ENCODE measurements around the gene ONECUT2. TPM values are rescaled to one million over a fixed set of nuclear protein-coding genes. Genes with fewer than 3 reads are reported as not detected.
"Not testable (repeated sequence)": the region's sequence is repeated elsewhere in the genome, so short reads cannot be mapped to it uniquely, and the experiment has no call there.

ONECUT2 gene
- total RNA-seq: under 0.01 TPM in 1 of 2 replicates, not detected in the other

- peak; percentile 93 to 94 for DNase-seq (ENCODE audit: low read depth in 2 of 2)
Observed at GRCh38 chr18:57434536-57435494, at the start of gene ONECUT2. ONECUT2 (plus strand) TSS chr18:57435374; CDS start chr18:57435717, 343 bp downstream.

- DNase-seq (ENCODE audit: low read depth in 2 of 2): no peak
Observed at GRCh38 chr18:57389271-57389670, 45.9 kb upstream of the ONECUT2 start.

- DNase-seq (ENCODE audit: low read depth in 2 of 2): no peak
Observed at GRCh38 chr18:57390044-57390443, 45.1 kb upstream of the ONECUT2 start.

- not testable (repeated sequence) for DNase-seq (ENCODE audit: low read depth in 2 of 2)
Observed at GRCh38 chr18:57394749-57395148, 40.4 kb upstream of the ONECUT2 start.

GRCh38 chr18:57396831-57397230, 38.3 kb upstream of the ONECUT2 start:
- DNase-seq (ENCODE audit: low read depth in 2 of 2): not testable (repeated sequence)

- DNase-seq (ENCODE audit: low read depth in 2 of 2): no peak
Observed at GRCh38 chr18:57397440-57398132, 37.6 kb upstream of the ONECUT2 start.

- DNase-seq (ENCODE audit: low read depth in 2 of 2): no peak
Observed at GRCh38 chr18:57404345-57404744, 30.8 kb upstream of the ONECUT2 start.

- no peak for DNase-seq (ENCODE audit: low read depth in 2 of 2)
Observed at GRCh38 chr18:57409650-57410049, 25.5 kb upstream of the ONECUT2 start.

- no peak for DNase-seq (ENCODE audit: low read depth in 2 of 2)
Observed at GRCh38 chr18:57410749-57411148, 24.4 kb upstream of the ONECUT2 start.

GRCh38 chr18:57416542-57416941, 18.6 kb upstream of the ONECUT2 start:
- DNase-seq (ENCODE audit: low read depth in 2 of 2): no peak

- DNase-seq (ENCODE audit: low read depth in 2 of 2): no peak
Observed at GRCh38 chr18:57422313-57422872, 12.8 kb upstream of the ONECUT2 start.

GRCh38 chr18:57423821-57424220, 11.4 kb upstream of the ONECUT2 start:
- DNase-seq (ENCODE audit: low read depth in 2 of 2): no peak

- no peak for DNase-seq (ENCODE audit: low read depth in 2 of 2)
Observed at GRCh38 chr18:57425096-57425495, 10.1 kb upstream of the ONECUT2 start.

- no peak for DNase-seq (ENCODE audit: low read depth in 2 of 2)
Observed at GRCh38 chr18:57426187-57426586, 9.0 kb upstream of the ONECUT2 start.

- DNase-seq (ENCODE audit: low read depth in 2 of 2): no peak
Observed at GRCh38 chr18:57427429-57428201, 7.6 kb upstream of the ONECUT2 start.

- no peak for DNase-seq (ENCODE audit: low read depth in 2 of 2)
Observed at GRCh38 chr18:57428221-57429150, 6.7 kb upstream of the ONECUT2 start.

- no peak for DNase-seq (ENCODE audit: low read depth in 2 of 2)
Observed at GRCh38 chr18:57429167-57430078, 5.8 kb upstream of the ONECUT2 start.

GRCh38 chr18:57430079-57431001, 4.8 kb upstream of the ONECUT2 start:
- no peak for DNase-seq (ENCODE audit: low read depth in 2 of 2)

Measured in lung microvascular endothelial cell (primary cell).